Fibroblast of pulmonary artery (primary cell): ENCODE data around the gene NPDC1.
A peak's percentile ranks its signal among the peaks of the same experiment; 100 is the strongest.

Source experiments
- DNase-seq: peaks from one replicate; pipeline ENCODE4 v3.0.0-alpha.2; 2010; ENCODE audit warnings: low read depth
- H3K4me3 ChIP-seq: replicated peaks from 2 replicates; pipeline ENCODE4 v1.5.1; 2011; ENCODE audit warnings: low read depth, mild to moderate bottlenecking, control low read depth, low read length, moderate library complexity
- CTCF ChIP-seq: IDR thresholded peaks from 2 replicates; pipeline ENCODE4 v1.5.1; 2011; ENCODE audit warnings: mild to moderate bottlenecking, control low read depth, low read length, inconsistent platforms; ENCODE audit errors: missing control alignments

NPDC1 gene

GRCh38 chr9:137055385-137056364, 9.7 kb upstream of the NPDC1 start:
- no peak overlapping the region for H3K4me3 ChIP-seq
- TF ChIP-seq CTCF, result no peak
- peak; percentile 90 for DNase-seq

GRCh38 chr9:137054932-137055384, 9.0 kb upstream of the NPDC1 start:
- no peak overlapping the region for H3K4me3 ChIP-seq
- no peak for DNase-seq
- TF ChIP-seq CTCF, result no peak

GRCh38 chr9:137053944-137054931, 8.3 kb upstream of the NPDC1 start, which contains the start of gene ENTPD2:
Gene ENTPD2, minus strand, starts transcription at chr9:137054061. Its CDS starts 64 bp downstream, at chr9:137053997.
- DNase-seq, result no peak
- no peak for TF ChIP-seq CTCF
- H3K4me3 ChIP-seq, result no peak within 1 kb of the TSS

GRCh38 chr9:137052998-137053943, 7.3 kb upstream of the NPDC1 start:
- DNase-seq, result no peak
- TF ChIP-seq CTCF, result no peak
- H3K4me3 ChIP-seq, result no peak overlapping the region

- no peak for DNase-seq
- TF ChIP-seq CTCF, result no peak
- H3K4me3 ChIP-seq, result no peak overlapping the region
These were observed 6.3 kb upstream of the NPDC1 start for GRCh38 chr9:137052293-137052692.

GRCh38 chr9:137051145-137051724, 5.3 kb upstream of the NPDC1 start:
- H3K4me3 ChIP-seq, result no peak overlapping the region
- no peak for DNase-seq

More at GRCh38 chr9:137051145-137051724, 5.3 kb upstream of the NPDC1 start:
- no peak for TF ChIP-seq CTCF
